H9 (cell line): ENCODE measurements around the gene SPECC1. TPM values are rescaled to one million over a fixed set of nuclear protein-coding genes. Genes with fewer than 3 reads are reported as not detected.

ENCODE experiments used
- DNase-seq: peaks from one replicate; pipeline ENCODE4 v3.0.0-alpha.2; 2017
- H2AFZ ChIP-seq: one replicate; pipeline ENCODE4 v1.6.1; 2013; ENCODE audit warnings: mild to moderate bottlenecking, low read length, control low read depth, moderate library complexity
- H2AK5ac ChIP-seq: 2 replicates; pipeline ENCODE4 v1.6.1; 2013; ENCODE audit warnings: low read length, control low read depth, mixed read lengths; ENCODE audit not compliant: insufficient read length
- H2BK120ac ChIP-seq: one replicate; pipeline ENCODE4 v1.6.1; 2013; ENCODE audit warnings: low read depth, mild to moderate bottlenecking, low read length, control low read depth, inconsistent platforms; ENCODE audit not compliant: poor library complexity, severe bottlenecking
- H2BK12ac ChIP-seq: 2 replicates; pipeline ENCODE4 v1.6.1; 2013; ENCODE audit warnings: low read length, control low read depth, mixed read lengths, low read depth; ENCODE audit not compliant: insufficient read length
- H2BK15ac ChIP-seq: 2 replicates; pipeline ENCODE4 v1.6.1; 2013; ENCODE audit warnings: low read depth, low read length, control low read depth
- H2BK20ac ChIP-seq: one replicate; pipeline ENCODE4 v1.6.1; 2013; ENCODE audit warnings: low read depth, mild to moderate bottlenecking, low read length, control low read depth, inconsistent platforms; ENCODE audit not compliant: poor library complexity, severe bottlenecking
- H2BK5ac ChIP-seq: 2 replicates; pipeline ENCODE4 v1.6.1; 2013; ENCODE audit warnings: low read length, control low read depth, mixed read lengths; ENCODE audit not compliant: insufficient read length
- H3K14ac ChIP-seq: 2 replicates; pipeline ENCODE4 v1.6.1; 2013; ENCODE audit warnings: low read length, control low read depth; ENCODE audit not compliant: insufficient read depth
- H3K18ac ChIP-seq: 2 replicates; pipeline ENCODE4 v1.6.1; 2013; ENCODE audit warnings: low read depth, mild to moderate bottlenecking, mixed read lengths, low read length, control low read depth; ENCODE audit not compliant: insufficient read length
- H3K23ac ChIP-seq: 2 replicates; pipeline ENCODE4 v1.6.1; 2013; ENCODE audit warnings: low read length, control low read depth, mixed read lengths, low read depth; ENCODE audit not compliant: insufficient read length
- H3K23me2 ChIP-seq: 2 replicates; pipeline ENCODE4 v1.6.1; 2013; ENCODE audit warnings: low read depth, mild to moderate bottlenecking, mixed read lengths, low read length, control low read depth; ENCODE audit not compliant: insufficient read length, poor library complexity, severe bottlenecking
- H3K27ac ChIP-seq: 2 replicates; pipeline ENCODE4 v1.5.1; 2013; ENCODE audit warnings: low read length, control low read depth, mixed read lengths, low read depth; ENCODE audit not compliant: insufficient read length
- H3K27me3 ChIP-seq: 2 replicates; pipeline ENCODE4 v1.6.1; 2013; ENCODE audit warnings: low read length, control low read depth, inconsistent platforms; ENCODE audit not compliant: insufficient read depth
- H3K4ac ChIP-seq: 2 replicates; pipeline ENCODE4 v1.6.1; 2013; ENCODE audit warnings: low read depth, mild to moderate bottlenecking, control low read depth, inconsistent platforms, low read length, moderate library complexity
- H3K4me1 ChIP-seq: 2 replicates; pipeline ENCODE4 v1.6.1; 2013; ENCODE audit warnings: low read length, control low read depth, inconsistent platforms; ENCODE audit not compliant: insufficient read depth
- H3K4me2 ChIP-seq: 2 replicates; pipeline ENCODE4 v1.6.1; 2013; ENCODE audit warnings: low read length, control low read depth, mixed read lengths; ENCODE audit not compliant: insufficient read length, insufficient read depth
- H3K56ac ChIP-seq: 2 replicates; pipeline ENCODE4 v1.6.1; 2013; ENCODE audit warnings: low read depth, mild to moderate bottlenecking, mixed read lengths, low read length, control low read depth; ENCODE audit not compliant: insufficient read length
- H3K79me1 ChIP-seq: 2 replicates; pipeline ENCODE4 v1.6.1; 2013; ENCODE audit warnings: low read depth, mild to moderate bottlenecking, moderate library complexity, low read length, control low read depth, inconsistent platforms; ENCODE audit not compliant: insufficient read depth, poor library complexity, severe bottlenecking
- H3K79me2 ChIP-seq: 2 replicates; pipeline ENCODE4 v1.6.1; 2013; ENCODE audit warnings: low read length, control low read depth, inconsistent platforms; ENCODE audit not compliant: insufficient read depth
- H3K9ac ChIP-seq: 2 replicates; pipeline ENCODE4 v1.6.1; 2013; ENCODE audit warnings: low read length, control low read depth, mixed read lengths; ENCODE audit not compliant: insufficient read length; ENCODE audit errors: extremely low read depth
- H3K9me3 ChIP-seq: one replicate; pipeline ENCODE4 v1.6.1; 2013; ENCODE audit warnings: low read depth, low read length, inconsistent platforms; ENCODE audit not compliant: control insufficient read depth
- H3T11ph ChIP-seq: one replicate; pipeline ENCODE4 v1.6.1; 2013; ENCODE audit warnings: mild to moderate bottlenecking, low read length, control low read depth, inconsistent platforms
- H4K20me1 ChIP-seq: one replicate; pipeline ENCODE4 v1.6.1; 2013; ENCODE audit not compliant: control insufficient read depth, insufficient read length, insufficient read depth
- H4K5ac ChIP-seq: 2 replicates; pipeline ENCODE4 v1.6.1; 2013; ENCODE audit warnings: low read depth, mild to moderate bottlenecking, mixed read lengths, low read length, control low read depth; ENCODE audit not compliant: insufficient read length
- H4K8ac ChIP-seq: replicated peaks from 2 replicates; pipeline ENCODE4 v1.6.1; 2013; ENCODE audit warnings: low read length, control low read depth, mixed read lengths, low read depth; ENCODE audit not compliant: insufficient read length
- H4K91ac ChIP-seq: 2 replicates; pipeline ENCODE4 v1.6.1; 2013; ENCODE audit warnings: low read depth, mild to moderate bottlenecking, moderate library complexity, mixed read lengths, low read length, control low read depth; ENCODE audit not compliant: insufficient read length
- H3K27ac Mint-ChIP-seq, 3 experiments: 2 replicates in 2 of 3; 3 replicates in 1 of 3; pipeline ENCODE4 v1.8.0; 2020 to 2021; ENCODE audit warnings: mixed read lengths in 3 of 3, mild to moderate bottlenecking in 1 of 3, moderate library complexity in 1 of 3
- H3K27me3 Mint-ChIP-seq: 2 replicates; pipeline ENCODE4 v1.8.0; 2021; ENCODE audit warnings: low read depth, mild to moderate bottlenecking, moderate library complexity, mixed read lengths
- H3K36me3 Mint-ChIP-seq, 3 experiments: 2 replicates in 2 of 3; 3 replicates in 1 of 3; pipeline ENCODE4 v1.8.0; 2020 to 2021; ENCODE audit warnings: low read depth in 3 of 3, mixed read lengths in 3 of 3; ENCODE audit not compliant: insufficient read depth in 1 of 3
- H3K4me1 Mint-ChIP-seq, 2 experiments: 2 replicates each; pipeline ENCODE4 v1.8.0; 2020; ENCODE audit warnings: mixed read lengths in 2 of 2
- H3K4me3 Mint-ChIP-seq, 2 experiments: 2 replicates in 1 of 2; 3 replicates in 1 of 2; pipeline ENCODE4 v1.8.0; 2020 to 2021; ENCODE audit warnings: mild to moderate bottlenecking in 2 of 2, mixed read lengths in 2 of 2, moderate library complexity in 1 of 2
- H3K9me3 Mint-ChIP-seq, 2 experiments: 2 replicates in 1 of 2; 3 replicates in 1 of 2; pipeline ENCODE4 v1.8.0; 2020; ENCODE audit warnings: mild to moderate bottlenecking in 2 of 2, mixed read lengths in 2 of 2, moderate library complexity in 1 of 2
- WGBS: extraction: QIAGEN DNeasy Blood & Tissue Kit; methylation state at CpG from one replicate; pipeline ENCODE4 v1.1.7; 2013; ENCODE audit warnings: missing lambda C conversion rate, low lambda C conversion rate, mixed read lengths; ENCODE audit not compliant: insufficient read length; ENCODE audit errors: extremely low coverage; 5-methylcytosine and 5-hydroxymethylcytosine counted together
- total RNA-seq: library from RNA; stranded (reverse); gene quantifications from 2 replicates; pipeline ENCODE4 v1.2.1, GENCODE V29; 2021
- TF ChIP-seq, protein P1 (sequence below): fragments of 200-600 bp; sonication (generic); conservative IDR thresholded peaks from 3 replicates; pipeline ENCODE4 v1.8.0; 2021; ENCODE audit warnings: antibody characterized with exemption, mild to moderate bottlenecking

SPECC1 gene
- total RNA-seq, 1 experiment from 2014 or later = 65.7 TPM

DNA sequence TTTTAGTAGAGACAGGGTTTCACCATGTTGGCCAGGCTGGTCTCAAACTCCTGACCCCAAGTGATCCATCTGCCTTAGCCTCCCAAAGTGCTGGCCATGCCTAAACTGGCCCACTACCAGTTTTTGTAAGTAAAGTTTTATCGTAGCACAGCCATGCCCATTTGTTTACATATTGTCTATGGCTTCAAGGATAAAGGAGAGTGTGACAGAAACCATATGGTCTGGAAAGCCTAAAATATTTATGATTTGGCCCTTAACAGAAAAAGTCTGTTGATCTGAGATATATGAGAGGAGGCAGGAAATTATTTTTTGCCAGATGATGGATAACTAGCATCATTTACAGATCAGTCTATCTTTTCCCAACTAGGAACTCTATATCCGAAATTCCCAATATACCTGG, 36.0 kb upstream of the SPECC1 start:
- Histone ChIP-seq H2BK20ac (no peak overlapping the region), H3K4ac (no peak overlapping the region), H3K27me3 (no peaks in the 10 kb centered on the region), H2BK5ac (no peak overlapping the region), H3K79me2 (peaks cover 38% of the 10 kb centered on the region), H3K9me3 (no peaks in the 10 kb centered on the region), H3K56ac (no peak overlapping the region), H3K4me2 (no peak overlapping the region), H3K23me2 (no peaks in the 10 kb centered on the region), H4K5ac (no peak overlapping the region), H4K8ac (no peak overlapping the region), H3K23ac (no peak overlapping the region), H3K27ac (no peak overlapping the region), H3T11ph (no peak overlapping the region), H3K18ac (no peak overlapping the region), H2AK5ac (no peak overlapping the region), H3K9ac (no peak overlapping the region), H3K79me1 (peaks cover 24% of the 10 kb centered on the region), H3K4me1 (no peaks in the 10 kb centered on the region), H4K91ac (no peak overlapping the region), H4K20me1 (no peaks in the 10 kb centered on the region), H3K14ac (no peak overlapping the region), H2BK15ac (no peak overlapping the region), H2BK12ac (no peak overlapping the region), H2BK120ac (no peak overlapping the region), H2AFZ (no peak overlapping the region)
- Mint-ChIP-seq H3K27me3 (no peaks in the 10 kb centered on the region), H3K27ac (no peak overlapping the region), H3K36me3 (peaks cover 18 to 59% (median 52%) of the 10 kb centered on the region in 3 experiments; a peak in 6 of 7 replicates), H3K4me3 (no peak overlapping the region), H3K9me3 (no peaks in the 10 kb centered on the region; a peak in 3 of 5 replicates), H3K4me1 (peaks cover 8 to 11% of the 10 kb centered on the region in 2 experiments)
- WGBS = no CpG with 5 or more reads among the region's 2 CpGs
- no peak for DNase-seq
- TF ChIP-seq, protein P1, sequence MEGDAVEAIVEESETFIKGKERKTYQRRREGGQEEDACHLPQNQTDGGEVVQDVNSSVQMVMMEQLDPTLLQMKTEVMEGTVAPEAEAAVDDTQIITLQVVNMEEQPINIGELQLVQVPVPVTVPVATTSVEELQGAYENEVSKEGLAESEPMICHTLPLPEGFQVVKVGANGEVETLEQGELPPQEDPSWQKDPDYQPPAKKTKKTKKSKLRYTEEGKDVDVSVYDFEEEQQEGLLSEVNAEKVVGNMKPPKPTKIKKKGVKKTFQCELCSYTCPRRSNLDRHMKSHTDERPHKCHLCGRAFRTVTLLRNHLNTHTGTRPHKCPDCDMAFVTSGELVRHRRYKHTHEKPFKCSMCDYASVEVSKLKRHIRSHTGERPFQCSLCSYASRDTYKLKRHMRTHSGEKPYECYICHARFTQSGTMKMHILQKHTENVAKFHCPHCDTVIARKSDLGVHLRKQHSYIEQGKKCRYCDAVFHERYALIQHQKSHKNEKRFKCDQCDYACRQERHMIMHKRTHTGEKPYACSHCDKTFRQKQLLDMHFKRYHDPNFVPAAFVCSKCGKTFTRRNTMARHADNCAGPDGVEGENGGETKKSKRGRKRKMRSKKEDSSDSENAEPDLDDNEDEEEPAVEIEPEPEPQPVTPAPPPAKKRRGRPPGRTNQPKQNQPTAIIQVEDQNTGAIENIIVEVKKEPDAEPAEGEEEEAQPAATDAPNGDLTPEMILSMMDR = no peak
